OCI-LY1 (cell line): ENCODE results near the gene TBPL1.

ENCODE experiments used
- H2AFZ ChIP-seq: fragments of 200-600 bp; sonication (generic), shearing (Covaris generic); 2 replicates; pipeline ENCODE4 v1.6.0; 2014; ENCODE audit warnings: antibody characterized with exemption, mild to moderate bottlenecking, low read length
- H3F3A ChIP-seq: fragments of 200-600 bp; sonication (generic), shearing (Covaris generic); 2 replicates; pipeline ENCODE4 v1.6.0; 2014; ENCODE audit warnings: mild to moderate bottlenecking, antibody characterized with exemption, low read length, moderate library complexity; ENCODE audit not compliant: insufficient read depth
- H3K27ac ChIP-seq: fragments of 200-600 bp; sonication (generic); 2 replicates; pipeline ENCODE4 v1.5.1; 2014; ENCODE audit warnings: low read length, mixed run types, mild to moderate bottlenecking, low read depth; ENCODE audit not compliant: poor library complexity, severe bottlenecking
- H3K27me3 ChIP-seq: fragments of 200-600 bp; sonication (generic); 2 replicates; pipeline ENCODE4 v1.6.0; 2014; ENCODE audit warnings: antibody characterized with exemption, mild to moderate bottlenecking, low read length, moderate library complexity; ENCODE audit not compliant: insufficient read depth
- H3K36me3 ChIP-seq: fragments of 200-600 bp; sonication (generic); 2 replicates; pipeline ENCODE4 v1.6.1; 2014; ENCODE audit warnings: mild to moderate bottlenecking, antibody characterized with exemption, low read length, moderate library complexity, mixed read lengths; ENCODE audit not compliant: insufficient read depth
- H3K4me1 ChIP-seq: fragments of 200-600 bp; sonication (generic); 2 replicates; pipeline ENCODE4 v1.5.1; 2014; ENCODE audit warnings: mild to moderate bottlenecking, low read length, moderate library complexity; ENCODE audit not compliant: insufficient read depth, severe bottlenecking
- H3K4me2 ChIP-seq: fragments of 200-600 bp; sonication (generic), shearing (Covaris generic); 2 replicates; pipeline ENCODE4 v1.6.1; 2014; ENCODE audit warnings: low read length
- H3K4me3 ChIP-seq: fragments of 200-600 bp; sonication (generic); 2 replicates; pipeline ENCODE4 v1.5.1; 2014; ENCODE audit warnings: low read length, low read depth, mild to moderate bottlenecking, mixed read lengths; ENCODE audit not compliant: poor library complexity, severe bottlenecking
- H3K79me2 ChIP-seq: fragments of 200-600 bp; shearing (Covaris generic); 2 replicates; pipeline ENCODE4 v1.6.1; 2016; ENCODE audit warnings: mixed run types, low read length, mixed read lengths; ENCODE audit not compliant: insufficient read depth
- H3K9ac ChIP-seq: fragments of 200-600 bp; sonication (generic), shearing (Covaris generic); 2 replicates; pipeline ENCODE4 v1.6.1; 2014; ENCODE audit warnings: mild to moderate bottlenecking, low read length, mixed read lengths
- H3K9me2 ChIP-seq: fragments of 200-600 bp; sonication (generic), shearing (Covaris generic); 2 replicates; pipeline ENCODE4 v1.6.1; 2014; ENCODE audit warnings: low read depth, mild to moderate bottlenecking, low read length, mixed read lengths
- H3K9me3 ChIP-seq: fragments of 200-600 bp; shearing (Covaris generic); 2 replicates; pipeline ENCODE4 v1.6.1; 2014; ENCODE audit warnings: low read length, mixed read lengths
- H4K20me1 ChIP-seq: fragments of 200-600 bp; sonication (generic), shearing (Covaris generic); 2 replicates; pipeline ENCODE4 v1.6.0; 2016; ENCODE audit warnings: mild to moderate bottlenecking, low read length; ENCODE audit not compliant: insufficient read depth
- CTCF ChIP-seq: fragments of 200-600 bp; sonication (generic), shearing (Covaris generic); IDR thresholded peaks from 2 replicates; pipeline ENCODE4 v1.5.1; 2017; ENCODE audit warnings: mild to moderate bottlenecking, antibody characterized with exemption, low read length, moderate library complexity, mixed read lengths
- EZH2 ChIP-seq: fragments of 200-600 bp; sonication (generic), shearing (Covaris generic); IDR thresholded peaks from 2 replicates; pipeline ENCODE4 v1.8.0; 2017; ENCODE audit warnings: borderline replicate concordance, mixed run types, mild to moderate bottlenecking, antibody characterized with exemption, low read length, moderate library complexity, mixed read lengths

Gene TBPL1

GRCh38 chr6:134028438-134028837, 75.4 kb downstream of the TBPL1 start:
- no peak for TF ChIP-seq EZH2
- no peak for TF ChIP-seq CTCF
- no peaks in the 10 kb centered on the region for H3K27me3 ChIP-seq
- no peak overlapping the region for H3K27ac ChIP-seq

GRCh38 chr6:134029495-134030455, 76.8 kb downstream of the TBPL1 start:
- Histone ChIP-seq H3K9ac (no peak overlapping the region), H3K9me3 (no peaks in the 10 kb centered on the region)
- no peak for TF ChIP-seq EZH2

More at GRCh38 chr6:134028438-134028837, 75.4 kb downstream of the TBPL1 start:
- no peak overlapping the region for H3K4me3 ChIP-seq
- no peak overlapping the region for H3K9ac ChIP-seq
- no peaks in the 10 kb centered on the region for H3K4me1 ChIP-seq
- H3F3A ChIP-seq: no peaks in the 10 kb centered on the region
- H3K9me2 ChIP-seq: no peaks in the 10 kb centered on the region
- no peaks in the 10 kb centered on the region for H4K20me1 ChIP-seq
- no peak overlapping the region for H2AFZ ChIP-seq
- no peak overlapping the region for H3K4me2 ChIP-seq
- no peaks in the 10 kb centered on the region for H3K79me2 ChIP-seq
- no peaks in the 10 kb centered on the region for H3K9me3 ChIP-seq
- H3K36me3 ChIP-seq: no peaks in the 10 kb centered on the region

GRCh38 chr6:134031696-134032255, 78.8 kb downstream of the TBPL1 start:
- Histone ChIP-seq H3K36me3 (no peaks in the 10 kb centered on the region; the same call in 1 of the 2 replicates), H3K4me3 (no peak overlapping the region), H4K20me1 (no peaks in the 10 kb centered on the region), H3K4me1 (peaks cover 21% of the 10 kb centered on the region), H3K79me2 (no peaks in the 10 kb centered on the region), H3K9ac (no peak overlapping the region), H3K27ac (no peak overlapping the region), H3K9me3 (no peaks in the 10 kb centered on the region), H3K9me2 (no peaks in the 10 kb centered on the region), H3K4me2 (no peak overlapping the region), H3F3A (no peaks in the 10 kb centered on the region), H3K27me3 (no peaks in the 10 kb centered on the region), H2AFZ (no peak overlapping the region)
- TF ChIP-seq CTCF (no peak), EZH2 (no peak)

More at GRCh38 chr6:134029495-134030455, 76.8 kb downstream of the TBPL1 start:
- H4K20me1 ChIP-seq: no peaks in the 10 kb centered on the region
- no peaks in the 10 kb centered on the region for H3F3A ChIP-seq
- H3K4me2 ChIP-seq: no peak overlapping the region
- no peak overlapping the region for H2AFZ ChIP-seq
- no peak overlapping the region for H3K27ac ChIP-seq
- no peaks in the 10 kb centered on the region for H3K9me2 ChIP-seq
- peaks cover 3% of the 10 kb centered on the region for H3K4me1 ChIP-seq
- no peaks in the 10 kb centered on the region for H3K36me3 ChIP-seq
- no peaks in the 10 kb centered on the region for H3K27me3 ChIP-seq
- H3K4me3 ChIP-seq: no peak overlapping the region
- H3K79me2 ChIP-seq: no peaks in the 10 kb centered on the region
